Measurements from ENCODE around the gene HOXA2.
A peak's percentile ranks its signal among the peaks of the same experiment; 100 is the strongest.

Gene HOXA2

DNA sequence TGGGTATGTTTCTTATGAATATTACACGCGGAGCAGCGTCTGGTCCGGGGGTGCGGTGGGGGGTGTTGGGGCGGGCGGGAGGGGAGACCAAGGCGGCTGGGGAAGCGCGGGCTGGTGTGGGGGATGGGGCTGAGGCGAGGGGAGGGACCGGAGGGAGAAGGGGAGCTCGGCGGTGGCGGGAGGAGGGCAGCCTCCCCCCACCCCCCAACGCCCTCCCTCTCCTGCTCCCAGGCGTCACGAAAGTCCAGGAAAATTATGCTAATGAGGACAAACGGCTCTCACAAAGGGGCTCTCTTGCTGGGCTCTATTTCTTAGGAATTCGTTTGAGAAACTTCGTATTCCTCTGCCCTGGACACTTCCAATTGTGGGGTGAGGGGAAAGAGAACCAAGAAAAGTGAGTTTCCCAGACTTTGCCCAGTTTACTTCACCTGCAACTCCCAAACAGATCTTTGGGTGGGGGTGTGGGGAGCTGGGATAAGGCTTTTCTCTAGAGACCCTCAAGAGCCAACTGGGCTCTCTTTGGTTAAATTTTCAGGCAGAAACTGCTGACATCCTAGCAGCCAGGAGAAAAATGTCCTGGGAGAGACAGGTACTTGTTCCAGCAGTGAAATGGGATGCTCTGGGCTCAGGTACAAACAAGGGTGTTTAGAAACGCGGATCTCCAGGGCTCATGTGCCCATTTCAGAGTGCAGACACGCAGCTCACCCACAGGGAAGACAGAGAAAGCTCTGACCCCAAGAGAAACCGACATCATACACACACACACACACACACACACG, 11.7 kb upstream of the HOXA2 start:
- peak; percentile 54 for DNase-seq (ENCODE audit: low spot score)
- Histone ChIP-seq H3K27ac (peak overlapping the region; percentile 3 to 79), H3K4me3 (peak overlapping the region; percentile 65)
- TF ChIP-seq, protein P1, sequence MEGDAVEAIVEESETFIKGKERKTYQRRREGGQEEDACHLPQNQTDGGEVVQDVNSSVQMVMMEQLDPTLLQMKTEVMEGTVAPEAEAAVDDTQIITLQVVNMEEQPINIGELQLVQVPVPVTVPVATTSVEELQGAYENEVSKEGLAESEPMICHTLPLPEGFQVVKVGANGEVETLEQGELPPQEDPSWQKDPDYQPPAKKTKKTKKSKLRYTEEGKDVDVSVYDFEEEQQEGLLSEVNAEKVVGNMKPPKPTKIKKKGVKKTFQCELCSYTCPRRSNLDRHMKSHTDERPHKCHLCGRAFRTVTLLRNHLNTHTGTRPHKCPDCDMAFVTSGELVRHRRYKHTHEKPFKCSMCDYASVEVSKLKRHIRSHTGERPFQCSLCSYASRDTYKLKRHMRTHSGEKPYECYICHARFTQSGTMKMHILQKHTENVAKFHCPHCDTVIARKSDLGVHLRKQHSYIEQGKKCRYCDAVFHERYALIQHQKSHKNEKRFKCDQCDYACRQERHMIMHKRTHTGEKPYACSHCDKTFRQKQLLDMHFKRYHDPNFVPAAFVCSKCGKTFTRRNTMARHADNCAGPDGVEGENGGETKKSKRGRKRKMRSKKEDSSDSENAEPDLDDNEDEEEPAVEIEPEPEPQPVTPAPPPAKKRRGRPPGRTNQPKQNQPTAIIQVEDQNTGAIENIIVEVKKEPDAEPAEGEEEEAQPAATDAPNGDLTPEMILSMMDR (IDR thresholded peaks at IDR 0.05), result no peak

DNA sequence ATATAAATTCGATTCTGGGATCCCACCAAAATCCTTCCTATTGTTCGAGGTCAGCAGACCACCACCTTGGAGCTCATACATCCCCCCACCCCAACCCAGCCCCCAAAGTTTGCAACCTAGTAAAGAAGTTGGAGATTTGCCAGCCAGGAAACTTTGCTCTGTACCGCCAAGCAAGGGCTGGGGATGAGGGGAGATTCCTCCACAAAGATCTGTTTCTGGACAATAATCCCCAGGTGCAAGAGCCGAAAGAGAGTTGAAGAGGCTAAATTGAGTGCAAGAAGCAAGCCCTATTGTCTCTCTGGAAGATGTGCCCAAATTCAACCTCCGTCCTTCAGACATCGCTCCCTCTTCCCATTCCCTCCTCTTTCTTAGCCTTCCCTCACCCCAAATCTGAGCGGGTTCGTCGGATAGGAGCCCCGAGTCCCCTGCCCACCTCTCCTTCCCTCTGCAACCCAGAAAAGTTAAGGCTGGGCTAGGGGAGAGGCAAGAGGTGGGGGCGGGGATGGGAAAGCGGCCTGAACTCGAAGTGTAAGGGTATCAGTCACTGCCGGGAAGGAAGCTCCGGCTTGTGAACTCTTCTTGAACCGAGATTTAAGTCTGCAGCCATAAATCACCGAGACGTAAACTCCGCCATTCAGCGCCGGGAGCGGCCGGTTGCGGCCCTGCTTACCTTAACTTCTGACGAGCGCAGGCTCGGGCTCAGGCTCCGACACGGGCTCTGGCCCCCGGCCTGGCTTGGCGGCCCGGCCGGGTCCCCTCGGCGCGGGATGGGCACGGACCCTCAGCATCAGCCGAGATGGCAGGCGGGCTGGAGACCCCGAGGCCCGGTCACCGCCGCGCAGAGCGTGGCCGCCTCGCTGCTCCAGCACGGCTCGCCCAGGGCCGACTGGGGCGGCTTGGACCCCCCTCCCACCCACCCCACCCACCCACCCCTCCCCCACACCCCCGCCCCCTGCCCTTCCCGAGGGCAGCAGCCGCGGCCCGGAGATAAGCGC, 10.8 kb upstream of the HOXA2 start:
- H3K27ac ChIP-seq, result peak overlapping the region; percentile 3 to 79
- TF ChIP-seq, protein P1 (IDR thresholded peaks at IDR 0.05), result no peak
- peak; percentile 52 for DNase-seq (ENCODE audit: low spot score)
- peak overlapping the region; percentile 65 for H3K4me3 ChIP-seq

DNA sequence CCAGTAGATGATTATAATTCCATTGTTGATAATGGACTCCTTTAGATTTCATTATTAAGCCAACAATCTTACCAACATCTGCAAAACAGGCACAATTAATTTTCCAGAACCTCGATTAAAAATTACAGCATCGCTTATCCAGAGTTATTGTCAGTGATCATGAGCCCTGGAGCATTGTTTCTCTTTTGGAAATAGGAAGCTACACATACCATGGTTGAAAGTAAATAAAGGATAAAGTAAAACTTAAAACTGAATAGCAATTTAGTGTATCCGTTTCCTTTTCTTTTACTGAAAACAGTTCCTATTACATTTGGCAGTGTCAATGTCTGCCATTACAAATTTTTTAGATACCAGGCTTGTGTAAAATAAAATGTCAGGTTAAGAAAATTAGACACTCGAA, 9.9 kb upstream of the HOXA2 start:
- Histone ChIP-seq H3K27ac (peak overlapping the region in 1 of 2 donors; percentile 79), H3K4me3 (peak overlapping the region; percentile 65)
- no peak for DNase-seq (ENCODE audit: low spot score)
- TF ChIP-seq, protein P1 (IDR thresholded peaks at IDR 0.05), result no peak

DNA sequence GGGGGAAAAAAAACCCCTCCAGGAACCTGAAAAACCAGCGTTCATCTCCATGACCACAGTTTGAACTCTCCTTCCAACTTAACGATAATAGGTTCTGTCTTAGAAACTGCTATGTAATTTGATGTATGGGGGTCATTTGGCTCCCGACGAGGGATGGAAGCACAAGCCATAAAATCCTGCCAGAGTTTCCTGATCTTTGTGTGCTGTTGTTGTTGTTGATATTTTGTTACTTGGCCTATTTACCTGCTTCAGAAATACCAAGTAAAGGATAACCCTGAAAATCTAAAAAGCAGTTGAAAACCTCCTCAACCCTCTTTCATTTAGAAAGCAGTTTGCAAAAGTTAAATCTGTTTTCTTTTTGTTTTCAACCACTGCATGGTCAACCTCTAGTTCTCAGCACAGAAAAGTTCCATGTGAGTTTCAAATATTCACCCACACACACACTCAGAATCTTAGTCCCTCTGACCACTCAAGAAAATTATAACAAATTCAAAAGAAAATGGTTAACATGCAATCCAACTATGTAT, 9.3 kb upstream of the HOXA2 start:
- Histone ChIP-seq H3K27ac (peak overlapping the region in 1 of 2 donors; percentile 34), H3K4me3 (no peak overlapping the region)
- TF ChIP-seq, protein P1 (IDR thresholded peaks at IDR 0.05), result no peak
- no peak for DNase-seq (ENCODE audit: low spot score)

DNA sequence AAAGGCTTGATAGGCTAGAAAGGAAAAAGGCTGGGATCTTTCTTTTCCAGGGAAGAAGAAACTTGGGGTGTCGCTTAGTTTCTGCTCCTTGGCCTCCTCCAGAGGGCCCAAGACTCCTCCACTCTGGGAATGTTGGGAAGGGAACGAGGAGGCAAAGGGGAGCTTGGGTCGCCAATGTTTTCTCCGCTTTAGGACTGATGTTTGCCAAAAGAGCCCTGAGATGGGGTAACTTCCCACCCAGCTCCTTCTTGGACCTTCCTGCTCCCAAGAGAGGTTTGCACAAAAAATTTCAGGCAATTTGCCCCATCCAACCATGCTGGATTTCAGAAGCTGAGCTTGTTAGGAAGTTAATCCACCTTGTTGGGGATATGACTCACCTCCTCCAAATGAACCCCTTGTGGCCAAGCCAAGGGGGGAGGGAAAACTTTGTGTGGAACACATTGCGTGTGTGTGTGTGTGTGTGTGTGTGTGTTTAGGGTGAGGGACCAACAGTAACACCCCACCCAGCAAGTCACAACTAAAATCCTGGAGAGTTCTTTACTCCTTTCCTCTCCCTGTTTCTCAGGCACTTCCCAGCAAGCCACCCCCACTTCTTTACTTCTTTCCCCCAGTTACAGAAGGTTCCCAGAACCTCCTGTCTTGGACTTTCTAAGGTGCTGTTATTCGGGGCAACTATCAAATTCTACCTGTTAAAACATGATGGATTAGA, 8.7 kb upstream of the HOXA2 start:
- no peak overlapping the region for H3K4me3 ChIP-seq
- no peak for DNase-seq (ENCODE audit: low spot score)
- TF ChIP-seq, protein P1 (IDR thresholded peaks at IDR 0.05), result no peak
- H3K27ac ChIP-seq, result peak overlapping the region in 1 of 2 donors; percentile 34

DNA sequence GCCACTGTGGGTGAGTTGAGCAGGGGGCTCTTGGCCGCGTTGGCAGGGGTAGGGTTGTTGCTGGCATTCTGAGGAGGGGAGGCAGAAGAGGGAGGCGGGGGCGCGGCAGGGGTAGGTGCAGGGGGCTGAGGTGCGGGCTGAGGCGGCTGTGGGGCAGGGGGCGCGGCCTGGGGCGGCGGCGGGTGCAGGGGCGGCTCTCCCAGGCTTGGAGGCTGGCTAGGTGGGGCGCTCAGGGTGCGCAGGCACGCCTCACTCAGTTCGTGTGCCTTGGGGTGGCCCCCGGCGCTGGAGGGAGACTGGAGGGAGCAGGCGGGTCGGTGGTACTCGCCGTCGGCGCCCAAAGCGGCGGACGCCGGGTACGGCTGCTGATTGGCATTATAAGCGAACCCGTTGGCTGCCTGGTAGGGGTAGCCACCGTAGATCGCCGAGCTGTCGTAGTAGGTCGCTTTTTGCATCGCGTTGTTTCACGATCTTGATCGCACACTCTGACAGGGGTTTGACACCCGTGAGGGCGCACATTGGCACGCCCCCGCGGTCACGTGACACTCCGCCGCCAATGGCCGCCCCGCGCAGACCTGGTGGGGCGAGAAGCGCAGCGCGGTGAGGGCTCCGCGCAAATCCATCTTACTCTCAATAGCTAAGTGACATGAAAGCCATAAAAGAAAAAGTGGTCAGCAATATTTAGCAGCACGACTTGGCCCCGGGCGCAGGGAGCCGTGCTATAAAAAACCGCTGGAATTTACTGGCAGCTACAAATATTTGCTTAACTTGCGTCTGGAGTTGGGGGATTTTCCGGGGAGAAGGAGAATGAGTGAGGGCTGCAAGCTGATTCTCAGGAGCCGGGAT, 7.9 kb upstream of the HOXA2 start:
- Histone ChIP-seq H3K27ac (peak overlapping the region in 1 of 2 donors; percentile 43), H3K4me3 (peak overlapping the region; percentile 44)
- DNase-seq (ENCODE audit: low spot score), result no peak
- TF ChIP-seq, protein P1 (IDR thresholded peaks at IDR 0.05), result no peak

Measured in coronary artery (tissue), 2 donors.